Astrocyte (in vitro differentiated cells and primary cell): ENCODE measurements around the gene PCDHGA3.

ENCODE experiments used
- CTCF ChIP-seq: IDR thresholded peaks from 2 replicates; pipeline ENCODE4 v1.5.1; 2011; ENCODE audit warnings: low read depth, mild to moderate bottlenecking, inconsistent platforms, low read length, moderate library complexity; ENCODE audit not compliant: insufficient read depth
- EZH2 ChIP-seq: IDR thresholded peaks from 2 replicates; pipeline ENCODE4 v1.6.1; 2012; ENCODE audit warnings: mild to moderate bottlenecking, low read length, inconsistent platforms; ENCODE audit not compliant: insufficient read depth

DNA sequence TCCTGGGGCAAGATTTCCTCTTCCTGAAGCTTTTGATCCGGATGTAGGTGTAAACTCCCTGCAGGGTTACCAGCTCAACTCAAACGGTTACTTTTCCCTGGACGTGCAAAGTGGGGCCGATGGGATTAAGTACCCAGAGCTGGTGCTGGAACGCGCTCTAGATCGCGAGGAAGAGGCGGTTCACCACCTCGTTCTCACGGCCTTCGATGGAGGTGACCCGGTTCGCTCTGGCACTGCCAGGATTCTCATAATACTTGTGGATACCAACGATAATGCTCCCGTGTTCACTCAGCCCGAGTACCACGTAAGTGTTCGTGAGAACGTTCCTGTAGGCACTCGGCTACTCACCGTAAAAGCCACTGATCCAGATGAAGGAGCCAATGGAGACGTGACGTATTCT is 12.0 kb downstream of the PCDHGA3 start:
- TF ChIP-seq CTCF: no peak
- no peak for TF ChIP-seq EZH2
